LNCAP (cell line): Measurements from ENCODE around the gene MRPS2.

ENCODE experiments used
- CTCF ChIP-seq: fragments of 450-650 bp; IDR thresholded peaks from 2 replicates; pipeline ENCODE4 v1.5.1; 2017; ENCODE audit warnings: mild to moderate bottlenecking

MRPS2 gene

DNA sequence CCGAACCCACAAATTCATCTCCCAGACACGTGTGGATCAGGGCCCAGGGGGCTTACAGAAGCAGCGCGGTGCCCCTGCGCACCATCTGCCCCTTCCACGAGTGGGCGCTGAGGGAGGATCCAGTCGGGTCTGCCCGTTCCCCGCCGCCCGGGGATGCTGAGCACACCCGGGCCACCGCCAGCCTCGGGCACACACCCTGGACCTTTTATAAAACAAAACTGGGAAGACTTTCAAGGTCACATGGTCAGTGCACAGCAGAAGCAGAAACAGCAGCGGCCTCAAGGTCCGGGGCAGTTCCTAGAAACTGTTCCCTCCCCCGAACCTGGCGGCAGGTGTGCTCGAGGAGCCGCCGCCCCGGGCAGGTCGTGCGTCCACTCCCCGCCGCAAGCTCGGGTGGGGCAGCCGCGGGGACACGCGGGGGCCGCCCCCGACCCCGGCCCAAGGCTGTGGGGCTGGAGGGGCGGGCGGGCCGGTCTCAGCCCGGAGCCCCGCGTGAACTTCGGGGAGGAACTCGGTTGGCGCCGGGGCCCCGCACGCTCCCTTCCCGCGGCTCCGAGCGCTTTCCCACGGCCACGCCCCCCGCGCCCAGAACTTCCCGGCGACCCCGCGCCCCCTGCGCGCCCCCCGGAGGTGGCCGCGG is 21.5 kb upstream of the MRPS2 start:
- peak; percentile 31; the same call in 1 of the 2 replicates for TF ChIP-seq CTCF

DNA sequence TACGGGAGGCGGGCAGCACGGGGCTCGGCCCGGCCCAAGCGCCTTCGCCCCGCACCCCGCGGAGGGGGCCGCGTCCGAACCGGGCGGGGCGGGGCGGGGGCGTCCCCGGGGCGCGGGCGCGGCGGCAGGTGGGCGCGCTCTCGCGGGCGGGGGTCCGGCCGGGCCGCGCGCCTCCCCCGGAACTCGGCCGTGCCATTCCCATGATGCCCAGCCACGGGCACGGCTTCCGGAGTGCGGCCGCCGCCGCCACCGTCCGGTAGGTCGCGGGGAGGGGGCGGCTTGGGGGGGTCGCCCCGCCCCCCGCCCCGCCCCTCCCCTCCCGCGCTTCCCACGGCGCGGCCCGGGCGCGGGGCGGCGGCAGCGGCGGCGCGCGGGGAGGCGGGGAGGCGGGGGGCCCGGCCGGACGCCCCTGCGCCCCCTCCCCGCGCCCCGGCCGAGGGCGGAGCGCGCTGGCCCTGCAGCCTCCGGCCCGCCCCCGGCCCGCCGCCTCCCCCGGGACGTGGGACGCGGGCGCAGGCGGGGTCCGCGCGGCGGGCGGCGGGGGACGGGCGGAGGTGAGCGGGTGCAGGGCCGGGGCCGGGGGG is 20.9 kb upstream of the MRPS2 start, which contains the start of gene PPP1R26:
PPP1R26 (plus strand) TSS at position 314 of the 584 bp plus-strand sequence. CDS start 4,729 bp downstream, outside the sequence.
- no peak for TF ChIP-seq CTCF

- no peak for TF ChIP-seq CTCF
These were observed 20.2 kb upstream of the MRPS2 start for GRCh38 chr9:135480071-135480939.

- TF ChIP-seq CTCF, result no peak
These were observed 19.6 kb upstream of the MRPS2 start for GRCh38 chr9:135480940-135481310.

DNA sequence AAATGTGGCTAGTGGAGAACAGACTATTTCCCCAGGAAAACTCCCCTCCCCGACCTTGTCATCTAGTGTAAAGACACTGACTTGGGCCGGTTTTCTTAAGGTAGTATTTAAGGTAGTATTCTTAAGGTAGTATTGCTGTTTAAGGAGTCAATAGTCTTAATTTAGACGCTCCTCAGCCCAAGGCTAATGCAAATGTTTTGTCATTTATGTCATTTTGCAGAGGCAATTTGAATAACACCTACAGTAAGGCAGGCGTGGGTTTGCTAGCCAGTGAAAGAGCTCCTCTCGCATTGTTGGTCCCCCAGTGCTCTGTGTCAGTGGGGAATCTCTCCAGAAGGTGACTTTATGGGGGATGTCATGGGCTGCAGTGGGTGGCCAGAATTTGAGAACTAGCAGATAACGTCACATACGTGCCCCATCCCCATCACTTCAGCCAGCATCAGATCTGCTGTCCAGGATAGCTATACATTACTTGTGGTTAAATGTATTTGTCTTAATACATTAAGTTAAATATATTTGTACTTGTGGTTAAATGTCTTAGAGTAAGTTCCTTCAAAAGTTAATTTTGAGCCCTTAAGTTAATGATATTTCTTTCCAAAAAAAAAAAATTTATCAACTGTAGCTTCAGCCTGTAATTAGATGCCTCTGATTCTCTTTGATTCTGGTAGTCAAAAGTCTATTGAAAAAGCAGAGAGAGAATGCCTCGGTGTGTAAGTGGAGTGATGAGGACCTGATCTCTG is 18.3 kb upstream of the MRPS2 start:
- TF ChIP-seq CTCF, result no peak

DNA sequence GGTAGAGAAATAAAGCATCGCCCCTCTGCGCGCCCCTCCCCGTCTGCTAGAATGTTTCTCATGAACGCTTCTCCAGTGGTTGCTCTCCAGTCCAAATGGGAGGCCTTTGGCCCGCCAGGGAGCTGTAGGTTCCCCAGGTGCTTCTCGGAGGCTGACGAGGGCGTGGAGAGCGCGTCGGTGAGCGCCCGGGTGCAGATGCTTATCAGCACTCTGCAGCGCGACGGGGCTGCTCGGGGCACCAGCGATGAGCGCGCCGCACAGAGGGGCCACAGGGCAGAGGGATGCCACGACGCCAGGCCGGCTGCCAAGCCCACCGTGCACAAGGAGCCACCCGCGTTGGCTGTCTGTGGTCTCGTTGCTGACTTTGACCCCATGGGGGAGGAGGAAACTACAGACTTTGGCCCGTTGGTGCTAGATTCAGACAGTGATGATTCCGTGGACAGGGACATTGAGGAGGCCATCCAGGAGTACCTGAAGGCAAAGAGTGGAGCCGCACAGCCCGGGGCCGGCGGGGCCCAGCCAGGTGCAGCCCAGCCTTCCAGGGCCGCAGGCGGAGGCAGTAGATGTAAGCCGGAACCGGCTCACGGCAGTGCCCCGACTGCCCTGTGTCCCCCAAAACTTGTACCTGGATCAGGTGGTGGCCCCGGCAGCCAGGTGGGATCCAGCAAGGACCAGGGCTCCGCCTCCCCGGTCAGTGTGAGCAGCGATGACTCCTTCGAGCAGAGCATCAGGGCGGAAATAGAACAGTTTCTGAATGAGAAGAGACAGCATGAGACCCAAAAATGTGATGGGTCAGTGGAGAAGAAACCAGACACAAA is 15.8 kb upstream of the MRPS2 start:
- TF ChIP-seq CTCF, result no peak
